ENCODE measurements around the gene SIGLEC1. TPM values are rescaled to one million over a fixed set of nuclear protein-coding genes. Genes with fewer than 3 reads are reported as not detected.

SIGLEC1 gene
- total and polyA plus RNA-seq, 10 of the 15 experiments (the other 5 are each of a cell fraction or from before 2014, with no cell fraction given), result 0.05 TPM; not detected in 9

DNA sequence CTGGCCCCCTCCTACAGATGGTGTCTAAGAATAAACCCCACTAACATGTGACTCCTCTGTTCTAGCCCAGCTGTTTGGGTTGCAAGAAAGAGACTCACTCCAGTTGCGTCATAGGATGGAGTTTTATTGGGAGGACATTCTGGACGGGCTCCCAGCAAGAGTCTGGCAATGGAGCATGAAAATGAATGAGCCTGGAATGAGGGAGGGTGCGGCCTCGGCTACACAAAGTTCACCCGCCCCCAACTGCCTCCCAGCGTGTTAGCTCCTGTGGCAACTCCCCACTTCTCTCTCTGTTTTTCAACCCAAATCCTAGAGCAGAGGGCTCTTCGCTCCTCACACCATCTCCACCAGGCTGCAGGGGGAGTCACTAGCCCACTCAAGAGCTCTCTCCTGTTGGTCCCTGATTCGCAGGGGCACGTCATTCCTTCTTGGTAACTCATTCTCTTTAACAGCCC is 25.5 kb downstream of the SIGLEC1 start (continued):
- TF ChIP-seq MYB (IDR thresholded peaks at IDR 0.05; ENCODE audit: borderline replicate concordance, low read depth, low read length), result no peak
- TF ChIP-seq EZH2 (IDR thresholded peaks at IDR 0.05; ENCODE audit: borderline replicate concordance, control insufficient read depth, low read depth, low read length), result no peak
- TF ChIP-seq ZNF592 (IDR thresholded peaks at IDR 0.05), result no peak
- no peak for TF ChIP-seq HCFC1 (IDR thresholded peaks at IDR 0.05; ENCODE audit: low read length)

DNA sequence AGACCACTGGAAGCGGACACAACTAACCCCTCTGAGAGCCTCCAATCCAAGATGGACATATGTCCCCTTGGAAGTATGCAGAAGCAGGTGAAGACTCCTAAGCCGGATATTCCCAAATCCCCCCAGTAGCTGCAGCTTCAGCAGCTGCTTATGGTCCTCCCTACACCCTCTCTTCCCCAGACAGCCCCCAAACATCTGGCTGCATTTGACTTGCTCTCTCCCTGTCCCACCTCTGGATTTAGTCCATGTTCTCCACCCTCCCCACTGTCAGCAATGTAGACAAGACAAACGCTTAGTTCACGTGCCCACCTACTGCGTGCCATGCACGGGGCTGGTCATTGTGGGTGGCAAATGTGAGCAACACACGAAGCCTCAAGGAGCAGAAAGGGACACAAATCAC is 26.0 kb downstream of the SIGLEC1 start:
- Histone ChIP-seq H3K4me2 (ENCODE audit: control insufficient read depth, insufficient read depth) (no peak overlapping the region), H3K9ac (ENCODE audit: control insufficient read depth, insufficient read depth, low read length) (no peak overlapping the region), H3K27me3 (replicated peaks in 1 of 2; ENCODE audit: control insufficient read depth in 2 of 2, insufficient read depth in 2 of 2, low read length in 1 of 2) (peaks cover 0 to 3% of the 10 kb centered on the region in 2 experiments; a peak in 3 of 4 replicates), H3K9me3 (replicated peaks; ENCODE audit: control insufficient read depth, insufficient read depth, low read length) (no peaks in the 10 kb centered on the region), H2AFZ (ENCODE audit: control insufficient read depth, low read depth, low read length) (no peak overlapping the region), H3K4me1 (ENCODE audit: control insufficient read depth, insufficient read depth, low read length) (no peaks in the 10 kb centered on the region), H3K4me3 (no peak overlapping the region), H3K79me2 (ENCODE audit: control insufficient read depth, insufficient read depth, low read length) (no peaks in the 10 kb centered on the region), H3K27ac (ENCODE audit: control insufficient read depth, insufficient read depth) (no peak overlapping the region), H4K20me1 (ENCODE audit: control insufficient read depth, insufficient read depth) (no peaks in the 10 kb centered on the region), H3K36me3 (ENCODE audit: control insufficient read depth in 2 of 2, insufficient read depth in 2 of 2, low read length in 1 of 2) (no peaks in the 10 kb centered on the region)
- DNase-seq (ENCODE audit: low read depth, low spot score) (no peak), ATAC-seq (no peak), FAIRE-seq (no peak)
- ChIA-PET POLR2A (no interaction called here), CTCF (interaction anchor here (2.2 kb wide), 1 partner anchor 25 kb away, joined by 5 read pairs; no protein-coding TSS in a partner anchor), RAD21 (ENCODE audit: unreplicated experiment) (no interaction called here), SMC1A (ENCODE audit: uncharacterized antibody, unreplicated experiment) (interaction anchor here (1.2 kb wide), 1 partner anchor 10 kb away, joined by 3 read pairs; no protein-coding TSS in a partner anchor)
- in situ Hi-C loops (cut with MboI) (no loop called here), intact Hi-C loops (cut with micrococcal nuclease; ENCODE audit: unreplicated experiment) (loop anchor here (10.0 kb wide), 1 partner anchor 398 kb away; no protein-coding TSS in a partner anchor)
- WGBS (ENCODE audit: insufficient coverage, insufficient replicate concordance, low lambda C conversion rate, missing lambda C conversion rate), result 34% methylated on average over 7 of the region's 7 CpGs
- no TSS peak for BruUV-seq (replicated peaks)
- TF ChIP-seq HDAC6 (IDR thresholded peaks at IDR 0.05; ENCODE audit: unreplicated experiment), result no peak
- TF ChIP-seq BACH1 (IDR thresholded peaks at IDR 0.05; ENCODE audit: borderline replicate concordance), result no peak
- no peak for TF ChIP-seq CHD1 (IDR thresholded peaks at IDR 0.05; ENCODE audit: low read depth, low read length)
- TF ChIP-seq JUND (IDR thresholded peaks at IDR 0.05; ENCODE audit: low read depth, low read length), result no peak
- no peak for TF ChIP-seq SIN3A (IDR thresholded peaks at IDR 0.05; ENCODE audit: low read depth, low read length)
- no peak for TF ChIP-seq CBFB (IDR thresholded peaks at IDR 0.05; ENCODE audit: low read depth)
- TF ChIP-seq FOXM1 (IDR thresholded peaks at IDR 0.05; ENCODE audit: low read depth, low read length), result no peak
- no peak for TF ChIP-seq TCF7 (IDR thresholded peaks at IDR 0.05; ENCODE audit: borderline replicate concordance)
- no peak for TF ChIP-seq NBN (IDR thresholded peaks at IDR 0.05)
- TF ChIP-seq, protein P1, sequence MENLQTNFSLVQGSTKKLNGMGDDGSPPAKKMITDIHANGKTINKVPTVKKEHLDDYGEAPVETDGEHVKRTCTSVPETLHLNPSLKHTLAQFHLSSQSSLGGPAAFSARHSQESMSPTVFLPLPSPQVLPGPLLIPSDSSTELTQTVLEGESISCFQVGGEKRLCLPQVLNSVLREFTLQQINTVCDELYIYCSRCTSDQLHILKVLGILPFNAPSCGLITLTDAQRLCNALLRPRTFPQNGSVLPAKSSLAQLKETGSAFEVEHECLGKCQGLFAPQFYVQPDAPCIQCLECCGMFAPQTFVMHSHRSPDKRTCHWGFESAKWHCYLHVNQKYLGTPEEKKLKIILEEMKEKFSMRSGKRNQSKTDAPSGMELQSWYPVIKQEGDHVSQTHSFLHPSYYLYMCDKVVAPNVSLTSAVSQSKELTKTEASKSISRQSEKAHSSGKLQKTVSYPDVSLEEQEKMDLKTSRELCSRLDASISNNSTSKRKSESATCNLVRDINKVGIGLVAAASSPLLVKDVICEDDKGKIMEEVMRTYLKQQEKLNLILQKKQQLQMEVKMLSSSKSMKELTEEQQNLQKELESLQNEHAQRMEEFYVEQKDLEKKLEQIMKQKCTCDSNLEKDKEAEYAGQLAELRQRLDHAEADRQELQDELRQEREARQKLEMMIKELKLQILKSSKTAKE (IDR thresholded peaks at IDR 0.05; ENCODE audit: low read depth, poor library complexity, severe bottlenecking), result no peak
- no peak for TF ChIP-seq ZNF207 (IDR thresholded peaks at IDR 0.05; ENCODE audit: borderline replicate concordance)
- no peak for TF ChIP-seq ZSCAN29 (IDR thresholded peaks at IDR 0.05)
